Stimulated activated CD8-positive, alpha-beta memory T cell treated with anti-CD3 and anti-CD28 coated beads, Interleukin-15, amount 100 ng/mL, for 4 hours (primary cell): ENCODE data around the gene SMPDL3B.

Experiments
- DNase-seq, 2 donors: peaks; one replicate each; pipeline ENCODE4 v3.0.0-alpha.2; 2020; ENCODE audit warnings: low read depth in 2 of 2

SMPDL3B gene

GRCh38 chr1:27934818-27935549, at the start of gene SMPDL3B:
Gene SMPDL3B, plus strand, starts transcription at chr1:27935000. Its CDS starts 184 bp downstream, at chr1:27935184.
- DNase-seq, result no peak

- no peak for DNase-seq
These were observed 49.7 kb upstream of the SMPDL3B start for GRCh38 chr1:27885114-27885528.

- no peak for DNase-seq
These were observed 49.0 kb upstream of the SMPDL3B start for GRCh38 chr1:27885621-27886352.

- DNase-seq, result no peak
These were observed 48.5 kb upstream of the SMPDL3B start for GRCh38 chr1:27886353-27886679.

- DNase-seq, result no peak
These were observed 48.1 kb upstream of the SMPDL3B start for GRCh38 chr1:27886744-27887143.

GRCh38 chr1:27887215-27888021, 47.4 kb upstream of the SMPDL3B start:
- no peak for DNase-seq

GRCh38 chr1:27889506-27889905, 45.3 kb upstream of the SMPDL3B start:
- DNase-seq, result no peak

- DNase-seq, result no peak
These were observed 43.5 kb upstream of the SMPDL3B start for GRCh38 chr1:27891196-27891889.

GRCh38 chr1:27894521-27894920, 40.3 kb upstream of the SMPDL3B start:
- no peak for DNase-seq

GRCh38 chr1:27906759-27907158, 28.0 kb upstream of the SMPDL3B start:
- DNase-seq, result no peak

- no peak for DNase-seq
These were observed 22.4 kb upstream of the SMPDL3B start for GRCh38 chr1:27912429-27912828.

GRCh38 chr1:27915082-27915575, 19.7 kb upstream of the SMPDL3B start:
- DNase-seq, result no peak

GRCh38 chr1:27922272-27922671, 12.5 kb upstream of the SMPDL3B start:
- DNase-seq, result no peak

- no peak for DNase-seq
These were observed 6.4 kb upstream of the SMPDL3B start for GRCh38 chr1:27928216-27928954.

GRCh38 chr1:27931184-27931583, 3.6 kb upstream of the SMPDL3B start:
- DNase-seq, result no peak

GRCh38 chr1:27931759-27932158, 3.0 kb upstream of the SMPDL3B start:
- no peak for DNase-seq

GRCh38 chr1:27935721-27936120, 921 bp downstream of the SMPDL3B start:
- DNase-seq, result no peak

GRCh38 chr1:27936370-27936769, 1.6 kb downstream of the SMPDL3B start:
- no peak for DNase-seq

- DNase-seq, result no peak
These were observed 2.7 kb downstream of the SMPDL3B start for GRCh38 chr1:27937524-27937836.

- no peak for DNase-seq
These were observed 3.7 kb downstream of the SMPDL3B start for GRCh38 chr1:27938488-27938887.

GRCh38 chr1:27940297-27940696, 5.5 kb downstream of the SMPDL3B start:
- DNase-seq, result peak; percentile 18 to 54
